NAMALWA (cell line): ENCODE results near the gene LAIR1.
"Not testable (repeated sequence)": the region's sequence is repeated elsewhere in the genome, so short reads cannot be mapped to it uniquely, and the experiment has no call there.

Experiments
- DNase-seq: peaks from one replicate; pipeline ENCODE4 v3.0.0-alpha.2; 2015; ENCODE audit warnings: low spot score

LAIR1 gene

DNA sequence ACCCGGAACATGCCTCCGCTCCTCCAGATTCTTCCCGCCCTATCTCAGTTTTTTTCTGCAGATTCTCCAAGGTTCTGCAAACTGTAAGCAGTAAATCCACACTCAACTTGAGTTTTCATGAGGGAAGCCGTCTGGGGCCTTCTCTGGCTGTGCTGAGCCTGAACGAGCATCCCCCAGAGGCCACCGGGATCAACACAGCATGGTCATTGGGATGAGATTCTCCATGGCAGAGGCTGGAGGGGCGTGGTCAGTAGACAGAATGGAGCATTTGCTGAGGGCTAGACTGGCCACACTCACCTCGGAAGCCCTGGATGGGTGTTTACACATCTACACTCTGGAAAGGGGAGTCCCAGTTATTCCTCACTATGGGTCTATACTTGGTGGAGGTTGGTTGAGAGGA lies 23.4 kb downstream of the LAIR1 start:
- DNase-seq, result no peak

DNA sequence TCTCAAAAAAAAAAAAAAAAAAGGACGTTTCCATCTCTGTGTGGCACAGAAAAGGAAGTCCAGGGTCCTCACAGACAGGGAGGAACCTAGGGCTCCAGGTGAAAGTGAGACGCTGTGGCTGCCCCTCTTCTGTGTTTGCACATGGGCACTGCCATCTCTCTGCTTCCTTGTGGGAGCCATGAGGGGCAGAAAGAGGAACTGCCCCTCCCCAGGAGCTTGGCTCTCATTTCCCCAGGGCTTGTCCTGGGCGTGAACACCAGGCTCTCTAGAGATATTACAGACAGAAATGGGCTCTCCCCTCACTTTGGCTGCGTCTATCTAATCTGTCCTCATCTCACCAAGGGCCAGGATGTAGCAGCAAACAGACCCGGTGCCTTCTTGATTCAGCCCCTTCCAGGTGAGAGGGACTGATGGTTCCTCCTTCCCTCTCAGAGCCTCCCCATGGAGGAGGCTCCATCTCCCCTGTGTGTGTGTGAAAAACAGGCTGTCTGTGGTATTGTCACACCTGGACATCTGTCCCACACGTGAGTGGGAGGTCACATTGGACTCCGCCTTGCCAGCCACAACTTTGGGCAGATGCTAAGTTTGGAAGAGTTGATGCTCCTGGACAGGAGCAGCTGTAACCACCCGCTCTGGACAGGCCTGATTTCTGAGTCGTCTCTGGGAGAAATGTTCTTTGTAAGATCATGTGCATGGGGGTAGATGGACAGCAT lies 24.9 kb downstream of the LAIR1 start:
- DNase-seq, result no peak

DNA sequence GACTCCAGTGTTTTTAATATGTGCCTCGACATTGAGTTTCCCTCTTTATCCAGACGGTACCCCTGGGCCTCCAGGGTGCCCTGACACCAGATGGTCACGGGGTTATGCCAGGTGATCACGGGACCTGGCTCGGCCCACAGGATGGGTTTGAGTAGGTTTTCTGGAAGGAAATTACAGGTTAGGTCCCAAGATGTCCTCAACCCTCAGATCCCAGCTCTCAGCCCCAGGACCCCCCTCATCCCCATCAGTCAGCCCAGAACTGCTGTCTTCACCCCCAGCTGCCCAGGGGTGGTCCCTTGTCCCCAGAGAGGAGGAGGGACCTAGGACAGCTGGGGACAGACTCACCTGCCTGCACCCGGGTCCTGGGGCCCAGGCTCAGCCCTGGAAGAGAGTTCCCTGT lies 26.2 kb downstream of the LAIR1 start:
- DNase-seq, result no peak

DNA sequence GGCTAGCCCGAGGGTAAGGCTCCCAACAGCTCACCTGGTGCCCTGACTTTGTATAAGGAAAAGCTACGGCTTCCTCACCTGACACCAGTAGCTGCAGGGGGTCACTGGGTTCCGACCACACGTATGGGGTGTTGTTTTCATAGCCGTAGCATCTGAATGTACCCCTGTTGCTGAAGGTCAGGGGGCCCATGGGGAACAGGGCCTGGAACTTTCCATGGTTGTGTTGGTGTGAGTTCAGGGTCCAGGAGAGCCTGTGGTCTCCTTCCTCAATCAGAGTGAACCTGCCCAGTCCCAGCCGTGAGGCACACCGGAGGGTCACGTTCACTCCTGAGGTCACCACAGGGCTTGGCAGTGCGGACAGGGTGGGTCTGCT lies 26.9 kb downstream of the LAIR1 start:
- no peak for DNase-seq

DNA sequence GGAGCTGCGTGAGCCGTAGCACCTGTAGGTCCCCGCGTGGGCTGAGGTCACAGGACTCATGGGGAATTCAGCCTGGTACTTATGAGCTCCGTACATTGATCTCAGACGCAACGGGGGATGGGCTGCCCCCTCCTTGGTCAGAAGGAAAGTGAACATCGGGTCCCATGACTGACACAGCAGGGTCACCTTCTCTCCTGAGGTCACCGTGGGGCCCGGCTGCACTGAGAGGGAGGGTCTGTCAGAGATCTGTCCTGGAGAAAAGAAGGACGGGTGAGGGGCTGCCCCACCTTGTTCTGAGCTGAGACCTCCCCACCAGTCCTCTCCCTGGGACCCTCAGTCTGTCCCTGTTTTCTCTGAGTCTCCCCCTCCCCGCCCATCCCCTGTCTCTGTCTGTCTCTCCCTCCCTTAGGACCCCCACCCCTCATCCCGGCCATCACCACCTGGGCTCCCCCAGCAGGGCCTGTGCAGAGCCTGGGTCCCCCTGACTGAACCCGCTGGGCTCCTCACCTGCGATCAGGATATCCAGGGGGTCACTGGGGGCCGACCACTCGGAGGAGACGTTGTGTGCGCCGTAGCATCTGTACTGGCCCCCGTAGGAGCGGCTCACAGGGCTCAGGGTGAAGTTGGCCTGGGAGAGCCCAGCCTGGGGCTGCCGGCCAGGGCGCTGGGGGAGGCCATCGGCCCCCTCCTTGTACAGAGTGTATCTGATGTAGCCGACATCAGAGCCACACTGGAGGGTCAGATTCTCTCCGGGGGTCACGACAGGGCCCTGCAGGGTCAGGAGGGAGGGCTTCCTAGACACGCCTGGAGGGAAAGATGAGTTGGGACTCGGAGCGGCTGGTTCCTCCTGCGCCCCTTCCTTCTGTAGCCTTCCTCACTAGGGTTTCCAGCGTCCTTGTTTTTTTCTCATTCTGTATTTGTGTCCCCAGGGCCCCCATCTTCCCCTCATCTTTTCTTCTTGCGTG lies 27.6 kb downstream of the LAIR1 start:
- no peak for DNase-seq

DNA sequence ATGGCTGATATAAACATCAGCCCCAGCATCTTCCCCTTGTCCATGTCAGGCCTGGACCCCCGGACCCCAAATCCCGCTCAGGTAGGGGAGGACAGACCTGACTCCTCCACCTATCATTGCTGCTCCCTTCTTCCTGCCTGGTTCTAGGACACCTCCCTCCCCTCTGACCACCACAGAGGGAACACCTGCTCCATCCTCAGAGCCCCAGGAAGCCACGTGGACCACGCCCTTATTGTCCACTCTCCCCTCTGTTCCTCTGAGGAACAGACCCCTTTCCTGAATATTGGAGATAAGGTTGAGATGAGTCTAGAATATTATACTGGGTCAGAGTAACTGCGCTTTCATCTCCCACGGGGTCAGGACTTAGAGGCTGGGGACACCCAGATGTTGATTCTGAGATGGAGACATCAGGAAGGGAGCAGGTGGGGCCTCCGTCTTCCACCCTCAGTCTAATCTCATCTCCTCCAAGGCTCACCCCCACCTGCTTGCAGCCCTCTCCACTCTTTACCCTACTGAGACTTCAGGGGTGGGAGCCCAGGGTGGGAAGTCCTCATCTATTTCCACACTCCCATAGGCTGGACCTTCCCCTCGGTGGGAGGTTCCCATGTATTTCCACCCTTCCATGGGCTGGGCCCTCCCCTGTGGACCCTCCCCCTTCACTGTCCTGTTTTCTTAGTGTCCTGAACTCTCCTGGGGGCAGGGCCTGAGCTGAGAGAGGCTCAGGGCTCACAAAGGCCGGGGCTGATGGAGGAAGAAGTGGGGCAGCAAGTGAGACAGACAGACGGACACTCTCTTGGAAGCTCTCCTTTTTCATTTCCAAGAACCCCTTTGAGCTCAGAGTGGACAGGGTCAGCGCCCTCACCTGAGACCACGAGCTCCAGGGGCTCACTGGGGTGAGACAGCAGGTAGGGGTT lies 28.5 kb downstream of the LAIR1 start:
- no peak for DNase-seq

DNA sequence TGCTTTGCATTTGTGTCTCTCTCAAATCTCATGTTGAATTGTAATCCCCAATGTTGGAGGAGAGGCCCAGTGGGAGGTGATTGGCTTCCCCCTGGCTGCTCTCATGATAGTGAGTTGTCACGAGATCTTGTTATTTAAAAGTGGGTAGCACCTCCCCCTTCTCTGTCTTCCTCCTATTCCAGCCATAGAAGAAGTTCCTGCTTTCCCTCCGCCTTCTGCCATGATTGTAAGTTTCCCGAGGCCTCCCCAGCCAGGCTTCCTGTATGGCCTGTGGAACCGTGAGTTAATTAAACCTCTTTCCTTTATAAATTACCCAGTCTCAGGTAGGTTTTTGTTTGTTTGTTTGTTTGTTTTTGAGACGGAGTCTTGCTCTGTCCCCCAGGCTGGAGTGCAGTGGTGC lies 29.6 kb downstream of the LAIR1 start:
- DNase-seq, result no peak

DNA sequence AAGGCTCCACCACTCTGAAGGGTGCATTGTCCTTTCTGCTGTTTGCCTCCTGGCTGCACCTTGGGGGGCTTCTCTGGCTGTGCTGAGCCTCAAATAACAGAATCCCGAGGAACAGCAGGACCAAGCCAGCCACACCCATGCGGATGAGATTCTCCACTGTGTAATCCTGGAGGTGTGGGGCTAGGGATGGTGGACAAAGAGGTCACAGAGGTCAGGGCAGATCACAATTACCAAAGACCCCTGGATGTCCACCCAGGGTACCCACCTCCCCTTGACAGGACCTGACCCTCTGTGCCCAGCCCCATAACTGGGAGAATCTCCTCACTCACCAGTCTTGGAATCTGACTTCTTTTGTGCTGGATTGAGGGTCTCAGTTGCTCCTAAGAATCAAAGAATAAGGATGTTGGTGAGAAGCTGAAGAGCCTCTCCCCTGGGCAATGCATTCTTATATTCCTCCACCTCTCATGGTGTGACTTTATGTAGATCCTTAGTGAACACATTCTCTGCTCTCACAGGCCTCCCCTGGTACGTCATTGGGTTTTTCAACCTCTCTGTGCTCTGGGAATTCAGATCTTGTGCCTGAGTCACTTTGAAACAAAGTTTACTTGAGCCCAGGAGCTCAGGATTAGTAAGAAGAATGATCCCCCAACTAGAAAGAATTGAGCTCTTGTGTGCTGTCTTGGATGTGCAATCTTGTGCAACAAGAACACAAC lies 31.0 kb downstream of the LAIR1 start:
- no peak for DNase-seq

DNA sequence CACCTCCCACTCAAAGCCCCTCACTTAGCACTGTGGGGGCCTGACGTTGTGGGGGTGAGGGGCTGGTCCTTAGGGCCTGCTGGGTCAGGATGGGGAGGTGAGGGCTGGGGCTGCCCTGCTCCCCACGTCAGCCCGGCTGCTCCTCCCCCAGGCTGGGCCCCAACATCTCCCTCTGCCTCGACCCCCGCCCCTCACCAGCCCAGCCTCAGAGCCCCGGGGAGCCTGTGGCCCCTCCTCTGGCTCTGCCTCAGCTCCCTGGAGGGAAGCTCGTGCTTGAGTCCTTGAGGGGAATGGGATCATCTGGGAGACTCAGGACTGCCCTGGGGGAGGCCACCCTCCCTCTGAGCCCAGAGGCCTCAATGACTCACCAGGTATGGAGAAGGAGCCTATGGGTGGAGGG lies 32.6 kb downstream of the LAIR1 start:
- no peak for DNase-seq

DNA sequence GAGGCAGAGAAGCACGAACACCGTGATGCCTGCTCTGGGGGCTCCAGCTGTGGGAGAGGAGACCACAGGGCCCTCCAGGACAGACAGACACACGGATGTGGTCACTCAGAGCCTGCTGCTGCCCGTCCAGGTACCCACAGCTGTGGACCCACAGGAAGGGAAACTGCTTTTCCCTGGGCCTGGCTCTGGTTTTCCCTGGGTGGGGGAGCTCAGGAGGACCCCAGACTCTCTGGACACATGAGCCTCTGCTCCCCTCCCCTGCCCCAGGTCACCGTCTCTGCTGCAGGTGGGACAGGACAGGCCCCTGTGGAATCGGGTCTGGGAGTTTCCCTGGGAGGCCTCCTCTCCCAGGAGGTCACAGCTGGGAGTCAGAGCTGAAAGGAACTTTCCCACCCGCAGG lies 33.1 kb downstream of the LAIR1 start:
- DNase-seq, result no peak

DNA sequence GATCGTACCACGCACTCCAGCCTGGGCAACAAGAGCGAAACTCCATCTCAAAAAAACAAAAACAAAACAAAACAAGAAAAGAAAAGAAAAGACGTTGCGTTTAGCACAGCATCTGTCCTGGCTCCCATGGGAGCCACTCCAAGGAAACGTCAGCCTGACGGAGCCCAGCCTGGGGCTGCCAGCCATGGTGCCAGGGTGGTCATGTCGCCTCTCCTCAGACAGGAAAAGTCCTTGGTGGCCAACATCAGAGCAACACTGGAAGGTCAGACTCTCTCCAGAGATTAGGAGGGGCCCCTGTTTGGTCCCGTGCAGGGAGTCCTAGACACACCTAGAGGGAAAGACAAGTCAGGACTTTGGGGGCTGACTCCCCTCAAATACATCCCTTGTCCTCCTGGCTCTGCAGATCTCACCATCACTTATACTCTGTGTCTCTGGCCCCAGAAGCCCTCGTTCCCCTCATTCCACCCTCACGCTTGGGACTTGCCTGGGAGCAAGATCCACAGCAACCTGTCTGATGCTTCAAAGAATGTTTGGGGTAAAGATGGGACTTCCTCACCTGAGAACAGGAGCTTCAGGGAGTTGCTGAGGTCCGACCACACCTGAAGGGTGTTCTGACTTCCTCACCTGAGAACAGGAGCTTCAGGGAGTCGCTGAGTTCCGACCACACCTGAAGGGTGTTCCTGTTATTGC lies 35.1 kb downstream of the LAIR1 start:
- no peak for DNase-seq

DNA sequence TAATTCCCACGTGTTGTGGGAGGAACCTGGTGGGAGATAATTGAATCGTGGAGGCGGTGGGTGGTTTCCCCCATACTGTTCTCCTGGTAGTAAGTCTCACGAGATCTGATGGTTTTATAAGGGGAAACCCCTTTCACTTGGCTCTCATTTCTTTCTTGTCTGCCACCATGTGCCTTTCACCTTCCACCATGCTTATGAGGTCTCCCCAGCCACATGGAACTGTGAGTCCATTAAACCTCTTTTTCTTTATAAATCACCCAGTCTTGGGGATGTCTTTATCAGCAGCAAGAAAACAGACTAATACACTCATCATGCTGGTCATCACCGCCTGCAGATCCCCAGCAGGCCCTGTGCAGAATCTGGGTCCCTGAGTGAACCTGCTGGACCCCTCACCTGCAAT lies 36.0 kb downstream of the LAIR1 start:
- DNase-seq, result not testable (repeated sequence)

DNA sequence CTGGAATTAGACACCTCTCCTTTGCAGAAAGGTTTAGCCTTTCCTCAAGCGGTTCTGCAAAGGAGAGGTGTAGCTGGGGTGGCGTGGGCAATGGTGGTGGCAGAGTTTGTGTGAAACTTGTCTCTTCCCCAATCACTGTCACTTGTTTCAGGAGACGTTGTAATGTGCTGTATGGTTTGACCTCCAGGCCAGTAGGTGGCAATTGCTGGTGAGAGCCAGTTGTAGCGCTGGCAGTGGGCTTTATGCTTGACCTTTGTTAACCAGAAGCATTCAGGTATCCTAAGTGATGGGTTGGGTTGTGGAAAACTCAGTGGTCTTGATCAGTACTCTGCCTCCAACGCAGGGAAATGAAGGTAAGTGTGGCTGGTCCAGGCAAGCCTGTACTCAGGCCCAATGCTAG lies 39.1 kb downstream of the LAIR1 start:
- no peak for DNase-seq

DNA sequence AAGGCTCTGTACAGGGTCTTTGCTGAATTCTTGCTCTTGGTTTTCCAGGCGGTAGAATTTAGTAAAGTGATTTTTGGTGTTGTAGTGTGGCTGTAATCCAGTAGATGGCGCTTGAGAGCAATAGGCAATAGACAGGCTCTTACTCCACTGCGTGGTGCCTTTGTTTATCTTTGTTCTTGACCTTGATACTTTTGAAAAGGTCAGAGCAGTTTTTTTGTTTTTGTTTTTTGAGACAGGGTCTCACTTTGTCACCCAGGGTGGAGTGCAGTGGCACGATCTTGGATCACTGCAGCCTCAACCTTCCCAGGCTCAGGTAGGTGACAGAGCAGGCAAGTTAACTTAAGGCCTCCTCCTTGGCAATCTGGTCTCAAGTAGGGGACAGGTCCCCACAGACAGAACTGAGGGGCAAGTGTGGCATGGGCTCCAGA lies 39.5 kb downstream of the LAIR1 start:
- peak; percentile 77 for DNase-seq

DNA sequence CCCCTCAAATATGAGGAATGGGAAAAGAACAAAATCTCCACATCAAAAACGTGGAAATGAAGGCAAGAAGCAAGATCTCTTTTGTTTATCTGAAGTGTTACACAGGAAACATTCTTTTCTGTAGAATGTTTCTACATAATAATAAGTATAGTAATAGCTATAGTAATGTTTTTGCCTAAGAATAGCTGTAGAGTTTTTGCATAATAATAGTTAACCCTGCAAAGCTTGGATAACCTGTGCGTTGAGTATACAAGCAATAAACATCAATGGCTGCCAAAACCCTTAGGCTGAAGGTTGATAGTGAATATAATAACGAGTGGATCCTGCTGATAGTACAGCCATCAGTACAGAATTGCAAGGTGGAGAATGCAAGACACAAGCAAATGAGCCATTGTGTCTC lies 40.7 kb downstream of the LAIR1 start:
- no peak for DNase-seq

DNA sequence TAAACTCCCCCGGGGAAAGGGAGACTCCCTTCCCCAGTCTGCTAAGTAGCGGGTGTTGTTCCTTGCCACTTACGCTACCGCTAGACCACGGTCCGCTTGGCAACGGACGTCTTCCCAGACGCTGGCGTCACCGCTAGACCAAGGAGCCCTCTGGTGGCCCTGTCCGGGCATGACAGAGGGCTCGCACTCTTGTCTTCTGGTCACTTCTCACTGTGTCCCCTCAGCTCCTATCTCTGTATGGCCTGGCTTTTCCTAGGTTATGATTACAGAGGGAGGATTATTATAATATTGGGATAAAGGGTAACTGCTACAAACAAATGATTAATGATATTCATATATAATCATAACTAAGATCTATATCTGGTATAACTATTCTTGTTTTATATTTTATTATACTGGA lies 41.8 kb downstream of the LAIR1 start:
- DNase-seq, result not testable (repeated sequence)

DNA sequence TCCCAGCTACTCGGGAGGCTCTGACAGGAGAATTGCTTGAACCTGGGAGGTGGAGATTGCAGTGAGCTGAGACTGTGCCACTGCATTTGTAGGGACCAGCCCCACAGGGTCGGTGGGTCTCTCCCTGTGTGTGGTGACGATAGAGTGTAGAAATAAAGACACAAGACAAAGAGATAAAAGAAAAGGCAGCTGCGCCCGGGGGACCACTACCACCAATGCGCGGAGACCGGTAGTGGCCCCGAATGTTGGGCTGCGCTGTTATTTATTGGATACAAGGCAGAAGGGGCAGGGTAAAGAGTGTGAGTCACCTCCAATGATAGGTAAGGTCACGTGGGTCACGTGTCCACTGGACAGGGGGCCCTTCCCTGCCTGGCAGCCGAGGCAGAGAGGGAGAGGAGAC lies 42.4 kb downstream of the LAIR1 start:
- not testable (repeated sequence) for DNase-seq

DNA sequence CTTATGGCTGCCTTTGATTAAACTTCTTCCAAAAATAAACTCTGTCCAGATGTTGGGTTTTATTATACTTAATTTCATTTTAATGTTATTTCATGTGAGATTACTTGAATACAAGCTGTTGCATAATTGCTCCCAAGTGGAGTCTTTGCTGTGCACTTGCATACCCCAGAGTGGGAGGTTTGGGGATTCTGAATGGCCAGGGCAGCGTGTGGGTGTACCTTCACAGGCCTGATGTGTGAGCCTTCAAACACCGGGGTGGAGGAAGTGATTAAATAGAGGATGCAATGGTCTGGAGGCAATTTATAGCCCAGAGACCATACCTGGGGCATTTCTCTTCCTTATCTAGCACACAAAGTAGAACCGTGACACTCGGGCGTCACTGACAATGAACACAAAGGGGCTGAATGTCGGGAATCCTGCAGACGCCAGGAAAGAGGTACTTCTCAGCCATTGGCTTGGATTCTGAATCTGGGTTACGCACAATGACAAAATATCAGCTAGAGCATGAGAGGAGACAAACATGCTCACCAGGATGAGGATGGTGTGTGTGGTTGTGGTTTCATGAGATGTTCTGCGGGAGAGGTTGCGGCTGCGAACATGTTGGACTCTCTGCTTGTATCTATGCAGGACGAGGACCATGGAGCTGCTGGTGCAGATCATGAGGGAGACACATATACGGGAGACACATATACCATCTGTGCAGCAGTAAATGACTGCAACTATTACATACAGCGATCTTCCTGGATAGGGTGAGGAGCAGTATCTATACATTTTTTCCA lies 44.6 kb downstream of the LAIR1 start:
- DNase-seq, result no peak

DNA sequence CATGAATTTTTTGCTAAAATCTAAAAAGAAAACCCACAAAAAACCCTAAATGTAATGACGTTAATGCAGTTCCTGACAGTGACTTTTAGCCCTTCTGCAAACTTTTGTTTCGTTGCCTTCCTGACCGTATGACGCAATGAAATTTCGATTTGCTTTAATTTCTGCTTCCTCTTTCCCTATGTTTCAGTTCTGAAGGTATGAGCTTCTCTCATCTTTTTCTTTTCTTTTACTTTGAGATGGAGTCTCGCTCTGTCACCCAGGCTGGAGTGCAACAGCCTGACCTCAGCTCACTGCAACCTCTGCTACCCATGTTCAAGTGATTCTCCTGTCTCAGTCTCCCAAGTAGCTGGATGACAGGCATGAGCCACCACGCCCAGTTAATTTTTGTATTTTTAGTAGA lies 45.7 kb downstream of the LAIR1 start:
- DNase-seq, result no peak

DNA sequence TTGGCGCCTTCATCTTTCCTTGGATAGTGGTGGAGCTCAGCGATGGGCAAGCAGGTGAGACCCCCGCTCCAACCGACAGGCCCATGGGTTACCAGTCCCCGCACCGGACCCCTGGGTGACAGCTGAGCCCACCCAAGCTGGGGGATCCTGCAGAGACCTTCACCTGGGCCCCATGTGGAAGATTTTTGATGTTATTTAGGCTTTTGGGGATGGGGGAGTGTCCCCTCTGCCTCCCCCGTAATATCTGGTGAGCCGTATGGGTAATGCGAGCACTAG lies 46.8 kb downstream of the LAIR1 start:
- DNase-seq, result no peak
